Adrenal gland (tissue), 5 donors: Measurements from ENCODE around the gene PARP11.

Experiments
- CTCF ChIP-seq, 6 experiments: fragments of 450-650 bp in 4 of 6; fragments of 200-600 bp in 2 of 6; sonication (generic) in 1 of 6; IDR thresholded peaks; 1 replicate in 5 of 6; 2 replicates in 1 of 6; pipeline versions ENCODE4 v1.5.1 to v1.8.0; 2016 to 2021; ENCODE audit warnings: antibody characterized with exemption in 6 of 6, mild to moderate bottlenecking in 2 of 6, moderate library complexity in 1 of 6
- POLR2A ChIP-seq, 2 donors: fragments of 450-650 bp; IDR thresholded peaks; one replicate each; pipeline ENCODE4 v1.6.1; 2017; ENCODE audit warnings: antibody characterized with exemption in 2 of 2, mild to moderate bottlenecking in 2 of 2, moderate library complexity in 1 of 2
- donor health status: DM: no; HTN: no; CAD: no.

DNA sequence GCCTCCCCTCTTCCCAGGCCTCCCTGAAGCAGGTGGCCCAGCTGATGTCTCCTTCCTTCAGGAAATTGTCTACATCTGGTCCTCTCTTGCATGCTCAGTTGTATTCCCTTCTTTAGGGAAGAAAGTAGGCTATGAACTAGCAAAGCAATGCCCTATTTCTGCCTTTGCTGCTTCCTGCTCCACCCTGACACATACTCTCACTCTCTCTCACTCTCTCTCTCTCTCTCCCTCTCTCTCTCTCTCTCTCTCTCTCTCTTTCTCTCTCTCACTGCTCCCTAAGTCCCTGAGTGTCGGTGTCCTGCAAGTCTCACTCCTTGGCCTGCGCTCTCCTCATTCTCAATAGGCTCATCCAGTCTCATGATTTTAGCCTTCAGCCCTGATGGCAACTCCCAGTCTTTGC, 19.4 kb upstream of the PARP11 start:
- TF ChIP-seq CTCF (IDR thresholded peaks at IDR 0.05): no peak
- TF ChIP-seq POLR2A (IDR thresholded peaks at IDR 0.05): no peak
